Osteoblast (primary cell): ENCODE data around the gene CNOT6L. TPM values are rescaled to one million over a fixed set of nuclear protein-coding genes. Genes with fewer than 3 reads are reported as not detected.

Experiments used
- DNase-seq: peaks from one replicate; pipeline ENCODE4 v3.0.0; 2011; ENCODE audit warnings: low spot score, mixed read lengths; ENCODE audit not compliant: insufficient read length; ENCODE audit errors: missing footprints
- H2AFZ ChIP-seq: 2 replicates; pipeline ENCODE4 v1.6.0; 2011; ENCODE audit warnings: mild to moderate bottlenecking, low read length
- H3K27ac ChIP-seq: 2 replicates; pipeline ENCODE4 v1.5.1; 2011; ENCODE audit warnings: mild to moderate bottlenecking, low read depth, low read length, moderate library complexity
- H3K27me3 ChIP-seq: 2 replicates; pipeline ENCODE4 v1.6.0; 2012; ENCODE audit warnings: mild to moderate bottlenecking, control low read depth, inconsistent platforms, low read length, moderate library complexity; ENCODE audit not compliant: insufficient read depth
- H3K36me3 ChIP-seq: 2 replicates; pipeline ENCODE4 v1.5.1; 2011; ENCODE audit warnings: mild to moderate bottlenecking, low read length, control low read depth, moderate library complexity; ENCODE audit not compliant: insufficient read depth
- H3K4me1 ChIP-seq: 2 replicates; pipeline ENCODE4 v1.5.1; 2011; ENCODE audit warnings: mild to moderate bottlenecking, low read length, control low read depth, moderate library complexity; ENCODE audit not compliant: insufficient read depth
- H3K4me2 ChIP-seq: 2 replicates; pipeline ENCODE4 v1.6.0; 2011; ENCODE audit warnings: mild to moderate bottlenecking, low read length; ENCODE audit not compliant: insufficient read depth
- H3K4me3 ChIP-seq: fragments of 200-600 bp; sonication (generic); 3 replicates; pipeline ENCODE4 v1.5.1; 2012; ENCODE audit warnings: mild to moderate bottlenecking, low read length, inconsistent platforms; ENCODE audit not compliant: insufficient read depth
- H3K79me2 ChIP-seq: 2 replicates; pipeline ENCODE4 v1.6.0; 2012; ENCODE audit warnings: mild to moderate bottlenecking, low read length, control low read depth, inconsistent platforms; ENCODE audit not compliant: insufficient read depth
- H3K9me3 ChIP-seq: 2 replicates; pipeline ENCODE4 v1.5.1; 2011; ENCODE audit warnings: low read depth, low read length, control low read depth
- H4K20me1 ChIP-seq: 2 replicates; pipeline ENCODE4 v1.6.0; 2012; ENCODE audit warnings: mild to moderate bottlenecking, low read length, control low read depth; ENCODE audit not compliant: insufficient read depth
- total RNA-seq: library from RNA; depleted of rRNA; stranded (reverse); fragments of >200 nt; gene quantifications from 2 replicates; pipeline ENCODE4 v1.2.3, GENCODE V29; 2012
- TF ChIP-seq, protein P1 (sequence below): IDR thresholded peaks from 2 replicates; pipeline ENCODE4 v1.5.1; 2011; ENCODE audit warnings: mild to moderate bottlenecking, low read depth, low read length, moderate library complexity; ENCODE audit errors: extremely low read depth

The CNOT6L gene
- total RNA-seq, 1 donor = 15.2 TPM

DNA sequence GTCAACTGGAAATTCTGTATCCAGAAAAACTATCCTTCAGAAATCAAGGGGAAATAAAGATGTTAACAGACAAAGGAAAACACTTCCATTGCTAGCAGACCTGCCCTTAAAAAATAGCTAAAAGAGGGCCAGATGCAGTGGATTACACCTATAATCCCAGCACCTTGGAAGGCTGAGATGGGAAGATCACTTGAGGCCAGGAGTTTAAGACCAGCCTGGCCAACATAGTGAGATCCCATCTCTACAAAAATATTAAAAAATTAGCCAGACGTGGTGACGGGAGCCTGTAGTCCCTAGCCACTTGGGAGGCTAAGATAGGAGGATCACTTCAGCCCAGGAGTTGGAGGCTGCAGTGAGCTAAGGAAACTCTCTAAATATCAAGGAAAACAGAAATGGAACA lies 67.4 kb downstream of the CNOT6L start:
- H3K36me3 ChIP-seq = no peaks in the 10 kb centered on the region

DNA sequence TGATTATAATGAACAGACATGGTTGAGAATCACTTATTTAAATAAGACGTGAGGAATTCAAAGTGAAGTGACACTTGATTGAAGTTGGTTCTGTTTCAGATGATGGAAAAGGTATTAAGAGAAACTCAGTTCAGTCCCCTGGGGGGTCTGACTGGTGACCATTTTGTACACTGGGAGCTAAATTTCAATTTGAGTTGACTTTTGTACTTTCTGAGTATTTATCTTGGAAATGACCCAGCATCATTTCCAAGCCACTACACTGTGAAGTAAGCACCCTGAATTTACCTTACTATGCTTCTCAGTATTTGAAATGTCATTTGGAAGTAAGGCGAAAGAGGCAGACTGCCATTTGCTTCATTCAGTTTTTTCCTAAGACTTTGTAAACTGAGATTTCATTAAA lies 73.4 kb downstream of the CNOT6L start:
- Histone ChIP-seq H3K9me3 (no peaks in the 10 kb centered on the region), H3K4me1 (no peaks in the 10 kb centered on the region), H4K20me1 (peaks cover 2% of the 10 kb centered on the region), H3K27ac (no peak overlapping the region), H3K27me3 (no peaks in the 10 kb centered on the region), H3K4me2 (no peak overlapping the region), H3K4me3 (no peak overlapping the region), H2AFZ (no peak overlapping the region), H3K36me3 (no peaks in the 10 kb centered on the region), H3K79me2 (no peaks in the 10 kb centered on the region)
- TF ChIP-seq, protein P1, sequence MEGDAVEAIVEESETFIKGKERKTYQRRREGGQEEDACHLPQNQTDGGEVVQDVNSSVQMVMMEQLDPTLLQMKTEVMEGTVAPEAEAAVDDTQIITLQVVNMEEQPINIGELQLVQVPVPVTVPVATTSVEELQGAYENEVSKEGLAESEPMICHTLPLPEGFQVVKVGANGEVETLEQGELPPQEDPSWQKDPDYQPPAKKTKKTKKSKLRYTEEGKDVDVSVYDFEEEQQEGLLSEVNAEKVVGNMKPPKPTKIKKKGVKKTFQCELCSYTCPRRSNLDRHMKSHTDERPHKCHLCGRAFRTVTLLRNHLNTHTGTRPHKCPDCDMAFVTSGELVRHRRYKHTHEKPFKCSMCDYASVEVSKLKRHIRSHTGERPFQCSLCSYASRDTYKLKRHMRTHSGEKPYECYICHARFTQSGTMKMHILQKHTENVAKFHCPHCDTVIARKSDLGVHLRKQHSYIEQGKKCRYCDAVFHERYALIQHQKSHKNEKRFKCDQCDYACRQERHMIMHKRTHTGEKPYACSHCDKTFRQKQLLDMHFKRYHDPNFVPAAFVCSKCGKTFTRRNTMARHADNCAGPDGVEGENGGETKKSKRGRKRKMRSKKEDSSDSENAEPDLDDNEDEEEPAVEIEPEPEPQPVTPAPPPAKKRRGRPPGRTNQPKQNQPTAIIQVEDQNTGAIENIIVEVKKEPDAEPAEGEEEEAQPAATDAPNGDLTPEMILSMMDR = no peak
- no peak for DNase-seq

More for the DNA sequence above, 67.4 kb downstream of the CNOT6L start:
- peaks cover 3% of the 10 kb centered on the region for H4K20me1 ChIP-seq
- H3K27ac ChIP-seq = no peak overlapping the region
- no peaks in the 10 kb centered on the region for H3K4me1 ChIP-seq
- no peaks in the 10 kb centered on the region for H3K9me3 ChIP-seq
- no peak overlapping the region for H3K4me3 ChIP-seq
- DNase-seq = no peak
- TF ChIP-seq, protein P1 = no peak
- no peak overlapping the region for H2AFZ ChIP-seq
- no peaks in the 10 kb centered on the region for H3K27me3 ChIP-seq
- no peak overlapping the region for H3K4me2 ChIP-seq
- H3K79me2 ChIP-seq = no peaks in the 10 kb centered on the region

DNA sequence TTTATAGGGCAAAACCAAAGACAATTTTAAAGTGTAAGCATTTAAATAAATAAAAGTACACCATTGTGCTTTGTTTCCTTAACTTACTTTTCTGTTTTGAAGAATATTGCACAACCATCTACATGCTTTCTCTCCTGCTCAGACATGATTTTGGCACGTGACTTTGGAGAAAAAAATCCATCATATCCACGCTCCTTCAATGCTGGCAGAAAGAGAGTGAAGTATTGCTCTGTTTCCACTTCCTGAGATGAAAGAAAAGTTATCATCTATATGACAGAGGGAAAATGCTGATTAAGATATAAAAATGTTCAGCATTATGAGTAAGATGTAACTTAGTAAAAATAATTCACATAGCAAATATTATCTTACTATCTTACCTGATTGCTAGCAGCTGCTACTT lies 77.1 kb downstream of the CNOT6L start:
- TF ChIP-seq, protein P1 = no peak
- no peak for DNase-seq

DNA sequence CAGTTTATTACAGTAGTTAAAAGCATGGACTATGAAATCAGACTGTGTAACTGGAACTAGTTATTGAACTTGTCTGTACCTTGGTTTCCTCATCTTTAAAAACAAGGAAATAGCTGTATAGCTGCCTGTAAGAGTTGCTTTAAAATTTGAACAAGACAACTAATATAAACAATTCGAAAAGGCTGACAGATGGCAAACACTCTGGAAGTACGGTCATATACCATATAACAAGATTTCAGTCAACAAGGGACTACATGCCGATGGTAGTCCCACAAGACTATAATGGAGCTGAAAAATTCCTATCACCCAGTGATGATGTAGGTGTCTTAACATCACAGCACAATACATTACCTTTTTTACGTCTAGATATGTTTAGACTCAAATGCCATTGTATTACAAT lies 78.7 kb downstream of the CNOT6L start:
- no peaks in the 10 kb centered on the region for H3K4me1 ChIP-seq
- no peak for DNase-seq
- H2AFZ ChIP-seq = no peak overlapping the region
- no peaks in the 10 kb centered on the region for H3K36me3 ChIP-seq
- no peak overlapping the region for H3K27ac ChIP-seq
- no peaks in the 10 kb centered on the region for H4K20me1 ChIP-seq
- no peaks in the 10 kb centered on the region for H3K79me2 ChIP-seq
- TF ChIP-seq, protein P1 = no peak
- H3K4me2 ChIP-seq = no peak overlapping the region
- H3K9me3 ChIP-seq = no peaks in the 10 kb centered on the region
- no peak overlapping the region for H3K4me3 ChIP-seq
- no peaks in the 10 kb centered on the region for H3K27me3 ChIP-seq

More for the DNA sequence above, 77.1 kb downstream of the CNOT6L start:
- Histone ChIP-seq H3K4me1 (no peaks in the 10 kb centered on the region), H3K9me3 (no peaks in the 10 kb centered on the region), H4K20me1 (no peaks in the 10 kb centered on the region), H3K36me3 (no peaks in the 10 kb centered on the region), H3K27ac (no peak overlapping the region), H2AFZ (no peak overlapping the region), H3K4me2 (no peak overlapping the region), H3K79me2 (no peaks in the 10 kb centered on the region), H3K4me3 (no peak overlapping the region), H3K27me3 (no peaks in the 10 kb centered on the region)
